NT2/D1 (cell line): ENCODE measurements around the gene LRMDA.

Source experiments
- SUZ12 ChIP-seq: IDR thresholded peaks from 2 replicates; pipeline ENCODE4 v1.6.1; 2011; ENCODE audit not compliant: insufficient read length, insufficient read depth; ENCODE audit errors: extremely low read depth
- YY1 ChIP-seq: IDR thresholded peaks from 2 replicates; pipeline ENCODE4 v1.6.1; 2011; ENCODE audit not compliant: insufficient read length, insufficient read depth
- ZNF274 ChIP-seq: IDR thresholded peaks from 2 replicates; pipeline ENCODE4 v1.6.1; 2011; ENCODE audit warnings: mild to moderate bottlenecking, low read depth, low read length

DNA sequence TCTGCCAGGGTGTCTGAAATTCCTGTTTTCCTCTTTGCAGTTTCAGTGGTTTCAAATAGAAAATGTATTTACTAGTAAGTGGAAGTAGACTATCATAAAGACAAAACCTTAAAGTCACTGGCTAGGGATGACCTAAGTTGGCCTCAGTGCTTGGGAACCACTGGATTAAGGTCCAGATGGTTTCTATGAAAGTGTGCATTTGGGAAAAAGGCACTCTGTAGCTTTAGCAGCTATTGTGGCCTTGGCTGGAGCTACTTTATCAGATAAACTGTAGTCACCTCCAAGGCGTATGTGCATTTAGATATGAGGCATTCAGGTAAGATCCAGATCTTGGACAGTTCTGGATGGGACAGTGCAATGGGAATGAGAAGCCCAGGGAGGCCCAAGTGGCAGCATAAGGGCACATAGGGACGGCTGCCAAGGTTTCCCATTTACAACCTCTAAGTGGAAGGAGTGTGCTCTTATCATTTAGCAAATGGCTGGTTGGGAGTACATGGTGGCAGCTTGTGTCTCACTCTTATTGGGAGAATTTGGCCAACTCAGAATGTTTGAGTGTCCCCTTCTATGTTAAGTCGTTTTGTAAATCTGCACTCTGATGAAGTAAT, 185.6 kb downstream of the LRMDA start:
- TF ChIP-seq ZNF274 (no peak), SUZ12 (no peak), YY1 (no peak)
